ENCODE measurements around the gene MAK.

MAK gene

GRCh38 chr6:10722820-10723566, 115.3 kb downstream of the MAK start, which contains the start of gene TMEM14C:
Gene TMEM14C, plus strand, starts transcription at chr6:10723070. Its CDS starts 1,544 bp downstream, at chr6:10724614.
- DNase-seq: peak; percentile 93

GRCh38 chr6:10722570-10722819, 115.8 kb downstream of the MAK start:
- no peak for DNase-seq

GRCh38 chr6:10721850-10722569, 116.3 kb downstream of the MAK start:
- DNase-seq: peak; percentile 19

GRCh38 chr6:10720960-10721849, 117.1 kb downstream of the MAK start:
- DNase-seq: peak; percentile 46

- peak; percentile 70 for DNase-seq
Measured at GRCh38 chr6:10720265-10720959, 117.9 kb downstream of the MAK start.

- no peak for DNase-seq
Measured at GRCh38 chr6:10719964-10720264, 118.4 kb downstream of the MAK start.

- peak; percentile 57 for DNase-seq
Measured at GRCh38 chr6:10719296-10719963, 118.9 kb downstream of the MAK start.

- no peak for DNase-seq
Measured at GRCh38 chr6:10713962-10714361, 124.4 kb downstream of the MAK start.

All from activated CD4-positive, alpha-beta T cell treated with anti-CD3 and anti-CD28 coated beads, Interleukin-10, Interleukin-2, amounts not matched to agents 100 ng/mL and 50 ng/mL, durations not matched to agents 16 hours and 8 hours (primary cell).